Endothelial cell of umbilical vein (primary cell): ENCODE results near the gene PSD2. TPM values are rescaled to one million over a fixed set of nuclear protein-coding genes. Genes with fewer than 3 reads are reported as not detected.

ENCODE experiments used
- BruUV-seq: library from RNA; stranded (reverse); fragments of 400-500 nt; replicated peaks from 2 replicates; lab custom pipeline; 2021; lab: Mats Ljungman, UMichigan
- CTCF ChIA-PET: fragments of 300-600, 350-600 bp; sonication (Branson Sonifier 250); formaldehyde crosslinking; loops from one replicate; lab custom pipeline; 2021; ENCODE audit warnings: antibody characterized with exemption, inconsistent platforms; lab: Charles Lee
- POLR2A ChIA-PET: fragments of 300-600, 350-600 bp; sonication (Branson Sonifier 250); formaldehyde crosslinking; loops from one replicate; lab custom pipeline; 2021; ENCODE audit warnings: antibody characterized with exemption, inconsistent platforms; lab: Charles Lee
- DNase-seq: peaks from one replicate; pipeline ENCODE4 v3.0.0-alpha.2; 2011; ENCODE audit warnings: low read depth, low spot score
- FAIRE-seq: peaks from 2 replicates; lab custom pipeline; 2011; peaks lifted over from hg19 to GRCh38; lab: Jason Lieb, UNC
- H2AFZ ChIP-seq: 2 replicates; pipeline ENCODE4 v1.6.0; 2012; ENCODE audit warnings: low read depth, low read length, control low read depth, inconsistent platforms
- H3K27ac ChIP-seq: 2 replicates; pipeline ENCODE4 v1.5.1; 2011; ENCODE audit warnings: low read depth, mild to moderate bottlenecking, control low read depth, low read length, moderate library complexity; ENCODE audit not compliant: insufficient read depth
- H3K27me3 ChIP-seq, 2 experiments: 2 replicates each; pipeline versions ENCODE4 v1.6.0 to v1.6.1; 2011; ENCODE audit warnings: low read length in 2 of 2, mixed read lengths in 1 of 2; ENCODE audit not compliant: control insufficient read depth in 2 of 2, insufficient read depth in 2 of 2
- H3K36me3 ChIP-seq, 2 experiments: 2 replicates in 1 of 2; 3 replicates in 1 of 2; pipeline ENCODE4 v1.5.1; 2011; ENCODE audit warnings: low read length in 2 of 2, mild to moderate bottlenecking in 1 of 2, moderate library complexity in 1 of 2; ENCODE audit not compliant: control insufficient read depth in 2 of 2, insufficient read depth in 2 of 2; ENCODE audit errors: extremely low read depth in 1 of 2
- H3K4me1 ChIP-seq: 3 replicates; pipeline ENCODE4 v1.5.1; 2011; ENCODE audit warnings: mild to moderate bottlenecking, low read length; ENCODE audit not compliant: control insufficient read depth, insufficient read depth; ENCODE audit errors: extremely low read depth
- H3K4me2 ChIP-seq: 2 replicates; pipeline ENCODE4 v1.6.1; 2011; ENCODE audit warnings: low read length, control low read depth, mixed read lengths; ENCODE audit not compliant: insufficient read depth
- H3K4me3 ChIP-seq, 3 experiments: fragments of 200-600 bp in 1 of 3; sonication (generic), shearing (Covaris generic) in 1 of 3; replicated peaks in 1 of 3; 2 replicates each; pipeline ENCODE4 v1.5.1; 2011 to 2016; ENCODE audit warnings: control low read depth in 3 of 3, low read length in 3 of 3, mild to moderate bottlenecking in 2 of 3, inconsistent platforms in 1 of 3, low read depth in 1 of 3, moderate library complexity in 1 of 3; ENCODE audit not compliant: insufficient read depth in 1 of 3
- H3K79me2 ChIP-seq: 2 replicates; pipeline ENCODE4 v1.6.0; 2012; ENCODE audit warnings: low read length, inconsistent platforms; ENCODE audit not compliant: control insufficient read depth, insufficient read depth
- H3K9ac ChIP-seq: replicated peaks from 2 replicates; pipeline ENCODE3; 2011; ENCODE audit warnings: low read length, control low read depth; ENCODE audit not compliant: insufficient read depth; ENCODE audit errors: extremely low read depth
- H3K9me1 ChIP-seq: replicated peaks from 3 replicates; pipeline ENCODE4 v1.6.0; 2011; ENCODE audit warnings: mild to moderate bottlenecking, low read length; ENCODE audit not compliant: control insufficient read depth, insufficient read depth; ENCODE audit errors: extremely low read depth
- H3K9me3 ChIP-seq: replicated peaks from 2 replicates; pipeline ENCODE4 v1.5.1; 2012; ENCODE audit warnings: low read length, inconsistent platforms; ENCODE audit not compliant: control insufficient read depth, insufficient read depth
- H4K20me1 ChIP-seq: replicated peaks from 2 replicates; pipeline ENCODE3; 2011; ENCODE audit warnings: mild to moderate bottlenecking, low read length; ENCODE audit not compliant: control insufficient read depth, insufficient read depth; ENCODE audit errors: extremely low read depth
- EZH2 ChIP-seq: IDR thresholded peaks from 2 replicates; pipeline ENCODE4 v1.6.1; 2012; ENCODE audit warnings: borderline replicate concordance, low read depth, mild to moderate bottlenecking, moderate library complexity, low read length, inconsistent platforms; ENCODE audit not compliant: severe bottlenecking
- FOS ChIP-seq: IDR thresholded peaks from 2 replicates; pipeline ENCODE4 v1.6.1; 2011; ENCODE audit warnings: mild to moderate bottlenecking, low read length, moderate library complexity, borderline replicate concordance; ENCODE audit not compliant: insufficient read depth
- GATA2 ChIP-seq: IDR thresholded peaks from 2 replicates; pipeline ENCODE4 v1.7.0; 2011; ENCODE audit warnings: low read depth, mild to moderate bottlenecking, moderate library complexity, mixed read lengths, low read length; ENCODE audit not compliant: insufficient read length, insufficient read depth
- JUN ChIP-seq: IDR thresholded peaks from 2 replicates; pipeline ENCODE4 v1.6.1; 2011; ENCODE audit warnings: borderline replicate concordance, low read depth; ENCODE audit not compliant: insufficient read length, insufficient read depth
- MYC ChIP-seq: IDR thresholded peaks from one replicate; pipeline ENCODE4 v1.6.1; 2011; ENCODE audit warnings: mild to moderate bottlenecking, low read depth, low read length
- POLR2A ChIP-seq: IDR thresholded peaks from 2 replicates; pipeline ENCODE4 v1.6.1; 2012; ENCODE audit warnings: low read depth, mild to moderate bottlenecking, control low read depth, low read length
- POLR2AphosphoS5 ChIP-seq: IDR thresholded peaks from 2 replicates; pipeline ENCODE4 v1.6.1; 2012; ENCODE audit warnings: low read depth, mild to moderate bottlenecking, control low read depth, low read length, moderate library complexity; ENCODE audit not compliant: insufficient read depth
- dilution Hi-C: fragments of 300-500 bp; cut with MboI; formaldehyde crosslinking; loops from one replicate; pipeline ENCODE4 v1.15.0; 2019; ENCODE audit warnings: low sequenced_read_pairs; ENCODE audit not compliant: extremely low pct_ligation_motif_present
- intact Hi-C: fragments of 100-400 bp; cut with micrococcal nuclease; formaldehyde crosslinking; loops from one replicate; pipeline ENCODE4 v1.10.0; 2022
- polyA plus RNA-seq, 4 experiments: library from polyadenylated mRNA; depleted of rRNA in 3 of 4; stranded (reverse) in 3 of 4; unstranded in 1 of 4; fragments of >200 nt; gene quantifications; 2 replicates each; pipeline versions ENCODE4 v1.2.1 to v1.2.3, GENCODE V29; 2011 to 2012; ENCODE audit warnings: missing spikeins in 1 of 4
- total RNA-seq: library from RNA; stranded (reverse); gene quantifications from 2 replicates; pipeline ENCODE4 v1.2.3, GENCODE V29; 2021
- TF ChIP-seq, protein P1 (sequence below): IDR thresholded peaks from 2 replicates; pipeline ENCODE4 v1.6.1; 2011; ENCODE audit not compliant: insufficient read depth, insufficient read length
- TF ChIP-seq, protein P2 (sequence below), 2 donors: IDR thresholded peaks; 1 replicate in 1 of 2; 2 replicates in 1 of 2; pipeline ENCODE4 v1.5.1; 2011; ENCODE audit warnings: low read length in 2 of 2, mild to moderate bottlenecking in 2 of 2, moderate library complexity in 2 of 2, control low read depth in 1 of 2, inconsistent platforms in 1 of 2, low read depth in 1 of 2; ENCODE audit not compliant: insufficient read depth in 1 of 2; ENCODE audit errors: extremely low read depth in 1 of 2

PSD2 gene
- total and polyA plus RNA-seq, 2 donors (not counting 3 experiments of a cell fraction or from before 2014, with no cell fraction given): not detected

DNA sequence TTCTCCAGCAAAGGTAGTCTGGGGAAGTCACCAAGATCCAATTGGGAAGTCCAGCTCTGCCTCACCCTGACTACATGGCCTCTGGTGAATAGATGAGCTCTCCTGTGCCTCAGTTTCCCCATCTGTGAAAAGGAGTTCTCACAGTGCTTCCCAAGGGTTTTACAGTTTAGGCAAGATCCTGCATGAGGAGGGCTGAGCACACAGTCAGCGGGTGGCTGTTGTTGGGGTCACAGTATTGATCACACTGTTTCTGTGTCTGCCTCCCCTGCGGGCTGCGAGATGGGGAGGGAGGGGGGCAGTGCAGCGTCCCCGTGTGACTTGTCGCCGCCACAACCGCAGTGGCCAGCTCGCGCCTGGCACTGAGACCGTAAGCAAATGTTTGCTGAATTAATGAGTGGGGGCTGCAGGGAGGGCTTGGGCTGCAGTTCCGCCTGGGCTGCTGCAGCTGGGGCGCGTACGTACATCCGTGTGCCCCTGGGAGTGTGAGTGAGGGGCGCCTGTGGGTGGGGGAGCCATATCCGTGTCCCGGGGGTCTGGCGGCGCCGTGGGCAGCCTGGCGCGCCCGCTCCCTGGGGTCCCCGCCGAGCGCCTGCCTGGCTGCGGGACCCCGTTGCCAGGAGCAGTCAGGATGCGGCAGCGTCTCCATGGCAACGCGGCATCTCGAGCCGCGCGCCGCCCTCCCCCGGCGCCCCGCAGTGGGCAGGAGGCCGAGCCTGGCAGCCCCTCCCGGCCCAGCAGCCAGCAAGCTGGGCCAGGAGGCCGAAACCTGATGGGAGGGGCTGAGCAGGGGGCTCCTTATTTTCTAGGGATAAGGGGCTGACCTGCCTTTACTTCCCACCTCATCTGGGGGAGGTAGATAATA is 31.4 kb upstream of the PSD2 start:
- dilution Hi-C loops: loop anchor here (10.0 kb wide), 1 partner anchor 119 kb away; the partner anchor contains the start of gene CXXC5
- intact Hi-C loops: no loop called here

DNA sequence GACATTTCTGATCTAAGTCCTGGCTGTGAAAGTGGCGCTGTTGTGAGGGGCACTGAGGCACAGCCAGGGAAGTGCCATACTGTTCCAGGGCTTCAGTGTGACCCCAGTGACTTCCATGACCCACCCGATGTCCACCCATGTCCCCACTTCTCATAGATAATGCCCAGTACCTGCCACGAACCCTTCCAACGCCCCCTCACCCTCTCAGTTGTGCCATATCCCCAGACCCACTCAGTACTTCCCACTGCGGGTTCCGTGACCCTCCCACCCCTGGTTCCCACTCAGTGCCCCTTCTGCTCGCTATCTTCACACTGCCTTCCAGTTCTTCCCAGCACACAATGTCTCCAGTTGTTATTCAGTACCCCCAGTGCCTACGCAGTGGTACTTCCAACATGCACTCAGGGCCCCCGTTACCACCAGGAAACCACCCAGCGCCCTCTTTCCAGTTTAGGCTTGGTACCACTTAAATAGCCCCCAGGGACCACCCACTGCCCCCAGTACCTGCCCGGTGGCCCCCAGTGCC is 30.7 kb upstream of the PSD2 start:
- peaks cover 21% of the 10 kb centered on the region for H3K4me1 ChIP-seq
- no peak overlapping the region for H2AFZ ChIP-seq
- BruUV-seq: no TSS peak
- FAIRE-seq (no peak), DNase-seq (no peak)
- H3K4me3 ChIP-seq: no peak overlapping the region
- dilution Hi-C loops: loop anchor here (10.0 kb wide), 1 partner anchor 120 kb away; the partner anchor contains the start of gene CXXC5
- POLR2A ChIA-PET: no interaction called here
- no peaks in the 10 kb centered on the region for H3K9me3 ChIP-seq
- intact Hi-C loops: loop anchor here (1.0 to 5.0 kb wide), 3 partner anchors 68 to 343 kb away; no protein-coding TSS in a partner anchor
- no peaks in the 10 kb centered on the region for H4K20me1 ChIP-seq
- H3K36me3 ChIP-seq: no peaks in the 10 kb centered on the region
- no peak overlapping the region for H3K4me2 ChIP-seq
- no peaks in the 10 kb centered on the region for H3K9me1 ChIP-seq
- CTCF ChIA-PET: interaction anchor here (0.5 to 4.4 kb wide), 38 partner anchors 8 to 343 kb away, joined by 3 to 240 read pairs (median 6); partner anchors contain the start of gene CXXC5
- no peaks in the 10 kb centered on the region for H3K79me2 ChIP-seq
- peaks cover 12 to 14% of the 10 kb centered on the region in 2 experiments for H3K27me3 ChIP-seq
- H3K27ac ChIP-seq: no peak overlapping the region
- TF ChIP-seq, protein P1, sequence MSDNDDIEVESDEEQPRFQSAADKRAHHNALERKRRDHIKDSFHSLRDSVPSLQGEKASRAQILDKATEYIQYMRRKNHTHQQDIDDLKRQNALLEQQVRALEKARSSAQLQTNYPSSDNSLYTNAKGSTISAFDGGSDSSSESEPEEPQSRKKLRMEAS: no peak
- TF ChIP-seq JUN (no peak), POLR2AphosphoS5 (no peak), POLR2A (no peak), GATA2 (no peak), FOS (no peak)
- TF ChIP-seq, protein P2, sequence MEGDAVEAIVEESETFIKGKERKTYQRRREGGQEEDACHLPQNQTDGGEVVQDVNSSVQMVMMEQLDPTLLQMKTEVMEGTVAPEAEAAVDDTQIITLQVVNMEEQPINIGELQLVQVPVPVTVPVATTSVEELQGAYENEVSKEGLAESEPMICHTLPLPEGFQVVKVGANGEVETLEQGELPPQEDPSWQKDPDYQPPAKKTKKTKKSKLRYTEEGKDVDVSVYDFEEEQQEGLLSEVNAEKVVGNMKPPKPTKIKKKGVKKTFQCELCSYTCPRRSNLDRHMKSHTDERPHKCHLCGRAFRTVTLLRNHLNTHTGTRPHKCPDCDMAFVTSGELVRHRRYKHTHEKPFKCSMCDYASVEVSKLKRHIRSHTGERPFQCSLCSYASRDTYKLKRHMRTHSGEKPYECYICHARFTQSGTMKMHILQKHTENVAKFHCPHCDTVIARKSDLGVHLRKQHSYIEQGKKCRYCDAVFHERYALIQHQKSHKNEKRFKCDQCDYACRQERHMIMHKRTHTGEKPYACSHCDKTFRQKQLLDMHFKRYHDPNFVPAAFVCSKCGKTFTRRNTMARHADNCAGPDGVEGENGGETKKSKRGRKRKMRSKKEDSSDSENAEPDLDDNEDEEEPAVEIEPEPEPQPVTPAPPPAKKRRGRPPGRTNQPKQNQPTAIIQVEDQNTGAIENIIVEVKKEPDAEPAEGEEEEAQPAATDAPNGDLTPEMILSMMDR (IDR thresholded peaks at IDR 0.05; ENCODE audit: extremely low read depth in 1 of 2, insufficient read depth in 1 of 2, low read depth in 1 of 2, low read length in 2 of 2): no peak
- no peak overlapping the region for H3K9ac ChIP-seq

More for the DNA sequence above, 31.4 kb upstream of the PSD2 start:
- CTCF ChIA-PET: interaction anchor here (0.6 to 2.4 kb wide), 5 partner anchors 11 to 205 kb away, joined by 3 to 10 read pairs (median 4); no protein-coding TSS in a partner anchor
- POLR2A ChIA-PET: no interaction called here
- Histone ChIP-seq H2AFZ (no peak overlapping the region), H3K27me3 (peaks cover 12 to 14% of the 10 kb centered on the region in 2 experiments), H3K4me3 (no peak overlapping the region), H4K20me1 (no peaks in the 10 kb centered on the region), H3K9ac (no peak overlapping the region), H3K4me2 (no peak overlapping the region), H3K79me2 (no peaks in the 10 kb centered on the region), H3K9me1 (no peaks in the 10 kb centered on the region), H3K27ac (no peak overlapping the region), H3K4me1 (peaks cover 16% of the 10 kb centered on the region), H3K9me3 (no peaks in the 10 kb centered on the region), H3K36me3 (no peaks in the 10 kb centered on the region)
- no TSS peak for BruUV-seq
- FAIRE-seq (no peak), DNase-seq (no peak)
- TF ChIP-seq, protein P1: no peak
- TF ChIP-seq FOS (no peak), EZH2 (peak; percentile 56), GATA2 (no peak), MYC (no peak), POLR2AphosphoS5 (no peak), JUN (no peak)
